ENCODE data around the gene TNS2. TPM values are rescaled to one million over a fixed set of nuclear protein-coding genes. Genes with fewer than 3 reads are reported as not detected.
A peak's percentile ranks its signal among the peaks of the same experiment; 100 is the strongest.

Gene TNS2
- total and polyA plus RNA-seq, 9 of the 15 experiments (the other 6 are each of a cell fraction or from before 2014, with no cell fraction given), result 0.28 to 3.1 (median 1.2) TPM; not detected in 1

DNA sequence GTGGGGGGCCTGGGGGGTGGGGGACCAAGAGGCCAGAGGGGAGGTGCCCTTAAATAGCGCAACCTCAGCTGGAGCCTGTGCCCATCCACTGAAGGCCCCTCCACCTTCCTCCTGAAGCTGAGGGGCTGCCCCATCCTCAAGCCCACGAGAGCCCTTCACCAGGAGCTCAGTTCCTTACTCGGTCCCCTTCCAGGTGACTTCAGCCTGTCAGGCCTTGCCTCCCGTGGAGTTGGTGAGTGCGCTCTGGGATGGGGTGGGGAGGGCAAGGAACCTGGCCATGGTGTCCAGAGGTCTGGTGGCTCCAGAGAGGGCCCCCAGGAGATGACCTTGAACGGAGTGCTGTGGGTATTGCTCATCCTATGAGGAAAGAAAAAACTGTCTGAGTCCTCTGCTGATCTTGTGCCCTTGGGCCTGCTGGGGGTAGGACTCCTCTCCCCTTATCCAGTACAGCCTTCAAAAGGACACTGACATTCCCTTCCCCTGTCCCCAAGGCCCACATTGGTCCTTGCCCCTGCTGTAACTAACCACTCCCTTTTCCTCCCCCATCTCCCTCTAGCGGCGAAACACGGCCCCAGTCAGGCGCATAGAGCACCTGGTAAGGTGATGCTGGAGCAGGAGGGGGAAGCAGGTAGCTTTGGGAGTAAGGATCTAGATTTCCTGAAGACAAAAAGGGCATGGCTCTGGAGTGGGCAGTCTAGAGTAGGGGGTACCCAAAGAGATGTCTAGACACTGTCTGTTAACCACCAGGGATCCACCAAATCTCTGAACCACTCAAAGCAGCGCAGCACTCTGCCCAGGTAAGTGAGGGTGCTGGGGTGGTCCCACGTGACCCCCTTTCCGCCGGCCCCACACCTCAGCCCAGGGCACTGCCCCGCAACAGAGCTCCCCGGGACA lies 3.6 kb downstream of the TNS2 start (continued):
- TF ChIP-seq ZNF280B (CRISPR knock-in tag; IDR thresholded peaks at IDR 0.05) (no peak), ILK (tag; IDR thresholded peaks at IDR 0.05; ENCODE audit: borderline replicate concordance, low read depth) (no peak), CTBP1 (IDR thresholded peaks at IDR 0.05; ENCODE audit: borderline replicate concordance) (peak; percentile 65; the same call in 1 of the 2 replicates)

DNA sequence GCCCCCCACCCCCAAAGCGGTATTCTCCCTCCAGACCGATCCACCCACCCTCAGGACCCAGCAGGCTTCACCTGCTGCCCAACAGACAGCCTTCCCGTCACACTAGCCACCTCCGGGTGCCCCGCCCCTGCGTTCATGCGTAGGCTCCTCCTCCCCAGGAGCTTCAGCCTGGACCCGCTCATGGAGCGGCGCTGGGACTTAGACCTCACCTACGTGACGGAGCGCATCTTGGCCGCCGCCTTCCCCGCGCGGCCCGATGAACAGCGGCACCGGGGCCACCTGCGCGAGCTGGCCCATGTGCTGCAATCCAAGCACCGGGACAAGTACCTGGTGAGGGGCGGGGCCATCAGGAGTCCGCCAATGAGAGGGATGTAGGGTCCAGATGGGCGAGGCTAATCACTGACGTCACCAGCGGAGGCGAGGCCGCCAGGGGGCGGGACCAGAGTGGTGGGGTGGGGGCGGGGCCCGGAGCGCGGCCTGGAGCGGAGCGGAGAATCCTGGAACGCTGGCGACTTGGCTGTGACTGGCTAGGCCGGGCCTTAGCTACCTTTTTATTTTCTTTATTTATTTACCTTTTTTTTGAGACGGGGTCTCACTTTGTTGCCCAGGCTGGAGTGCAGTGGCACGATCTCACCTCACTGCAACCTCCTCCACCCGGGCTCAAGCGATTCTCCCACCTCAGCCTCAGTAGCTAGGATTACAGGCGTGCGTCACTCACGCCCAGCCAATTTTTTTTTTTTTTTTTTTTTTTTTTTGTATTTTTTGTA lies 4.4 kb downstream of the TNS2 start:
- Histone ChIP-seq H3K4me2 (ENCODE audit: insufficient read depth, low read length) (peak overlapping the region; percentile 87), H3K27me3 (ENCODE audit: control insufficient read depth in 2 of 2, insufficient read depth in 2 of 2, low read length in 2 of 2) (no peaks in the 10 kb centered on the region), H3K4me1 (replicated peaks in 1 of 2; ENCODE audit: control insufficient read depth in 2 of 2, insufficient read depth in 2 of 2, low read length in 2 of 2) (peaks cover 34 to 86% of the 10 kb centered on the region in 2 experiments), H3K79me2 (ENCODE audit: control insufficient read depth, insufficient read depth, low read length) (peaks cover 7% of the 10 kb centered on the region; the same call in 2 of the 3 replicates), H3K9ac (ENCODE audit: insufficient read depth in 1 of 2, low read depth in 2 of 2, low read length in 2 of 2) (peak overlapping the region; percentile 52 to 93), H3K27ac (ENCODE audit: extremely low read depth, low read depth, low read length) (peak overlapping the region; percentile 61), H2AFZ (ENCODE audit: low read depth, low read length) (peak overlapping the region; percentile 93), H3K4me3 (peak overlapping the region; percentile 67), H3K36me3 (ENCODE audit: control insufficient read depth, insufficient read depth, low read length) (peaks cover 2% of the 10 kb centered on the region; the same call in 1 of the 3 replicates), H4K20me1 (replicated peaks; ENCODE audit: control insufficient read depth, insufficient read depth, low read length) (no peaks in the 10 kb centered on the region), H3K9me3 (replicated peaks; ENCODE audit: control insufficient read depth, insufficient read depth, low read depth, low read length) (no peaks in the 10 kb centered on the region), H3K9me1 (ENCODE audit: control insufficient read depth, insufficient read depth, low read length) (no peaks in the 10 kb centered on the region)
- intact Hi-C loops (cut with micrococcal nuclease) (no loop called here), in situ Hi-C loops (cut with MboI) (no loop called here)
- 0% methylated on average over 16 of the region's 48 CpGs for WGBS (ENCODE audit: insufficient coverage, low coverage, missing lambda C conversion rate)
- no TSS peak for BruUV-seq (replicated peaks)
- peak; percentile 94 for FAIRE-seq
- CTCF ChIA-PET (ENCODE audit: low intra/inter-chr PET ratio), result interaction anchor here (0.6 kb wide), 1 partner anchor 439 kb away, joined by 6 read pairs; no protein-coding TSS in a partner anchor
- ATAC-seq, result peak; percentile 89
- POLR2A ChIA-PET, result interaction anchor here (0.6 to 2.1 kb wide), 11 partner anchors 9 to 165 kb away, joined by 3 to 8 read pairs (median 4); partner anchors contain the start of gene EIF4B
- DNase-seq (ENCODE audit: extremely low read depth in 1 of 4, low spot score in 3 of 4), result peak; percentile 93 to 97 (median 95)
- TF ChIP-seq THAP12 (CRISPR knock-in tag; IDR thresholded peaks at IDR 0.05), result no peak
- no peak for TF ChIP-seq ZC3H11A (IDR thresholded peaks at IDR 0.05; ENCODE audit: low read depth, low read length)
- no peak for TF ChIP-seq XRCC4 (IDR thresholded peaks at IDR 0.05; ENCODE audit: extremely low read depth, insufficient read depth, insufficient read length)
- TF ChIP-seq TRIM25 (IDR thresholded peaks at IDR 0.05; ENCODE audit: borderline replicate concordance), result peak; percentile 71; the same call in 1 of the 2 replicates
- TF ChIP-seq FOXM1 (IDR thresholded peaks at IDR 0.05; ENCODE audit: low read depth), result no peak
- no peak for TF ChIP-seq FOXM1 (CRISPR knock-in tag; IDR thresholded peaks at IDR 0.05; ENCODE audit: low read depth)
- TF ChIP-seq PCBP2 (IDR thresholded peaks at IDR 0.05; ENCODE audit: low read depth, low read length, poor library complexity, severe bottlenecking), result no peak
